Spleen (tissue), 11 donors: Measurements from ENCODE around the gene GPR139. TPM values are rescaled to one million over a fixed set of nuclear protein-coding genes. Genes with fewer than 3 reads are reported as not detected.

Experiments used
- DNase-seq: peaks from one replicate; pipeline ENCODE4 v3.0.0-alpha.2; 2020
- H3K27ac ChIP-seq, 8 donors: fragments of 200-600 bp; sonication (generic) in 7 of 8; 1 replicate in 4 of 8; 2 replicates in 4 of 8; pipeline versions ENCODE4 v1.5.0 to v1.8.0; 2016 to 2021; ENCODE audit warnings: inconsistent platforms in 4 of 8, mild to moderate bottlenecking in 4 of 8, moderate library complexity in 1 of 8
- H3K27me3 ChIP-seq, 7 donors: fragments of 200-600 bp; sonication (generic) in 6 of 7; replicated peaks in 1 of 7; 1 replicate in 4 of 7; 2 replicates in 3 of 7; pipeline versions ENCODE4 v1.5.0 to v1.8.0; 2016 to 2021; ENCODE audit warnings: inconsistent platforms in 3 of 7, mild to moderate bottlenecking in 1 of 7
- H3K36me3 ChIP-seq, 6 donors: fragments of 200-600 bp; sonication (generic) in 5 of 6; 1 replicate in 4 of 6; 2 replicates in 2 of 6; pipeline versions ENCODE4 v1.5.0 to v1.8.0; 2016 to 2021; ENCODE audit warnings: inconsistent platforms in 2 of 6
- H3K4me1 ChIP-seq, 6 donors: fragments of 200-600 bp; sonication (generic) in 5 of 6; 1 replicate in 3 of 6; 2 replicates in 3 of 6; pipeline versions ENCODE4 v1.5.0 to v1.8.0; 2016 to 2021; ENCODE audit warnings: inconsistent platforms in 3 of 6
- H3K4me3 ChIP-seq, 8 donors: fragments of 200-600 bp; sonication (generic) in 7 of 8; 1 replicate in 4 of 8; 2 replicates in 4 of 8; pipeline versions ENCODE4 v1.5.0 to v1.8.0; 2016 to 2021; ENCODE audit warnings: inconsistent platforms in 4 of 8, mild to moderate bottlenecking in 4 of 8, moderate library complexity in 2 of 8
- H3K9me3 ChIP-seq, 8 donors: fragments of 200-600 bp; sonication (generic) in 7 of 8; 1 replicate in 4 of 8; 2 replicates in 4 of 8; pipeline versions ENCODE4 v1.5.0 to v1.8.0; 2016 to 2021; ENCODE audit warnings: inconsistent platforms in 4 of 8
- CTCF ChIP-seq, 11 experiments: fragments of 200-600 bp in 7 of 11; fragments of 450-650 bp in 4 of 11; sonication (generic) in 4 of 11; IDR thresholded peaks in 8 of 11; conservative IDR thresholded peaks in 3 of 11; 1 replicate in 7 of 11; 2 replicates in 4 of 11; pipeline versions ENCODE4 v1.4.0 to v1.8.0; 2016 to 2021; ENCODE audit warnings: antibody characterized with exemption in 11 of 11, inconsistent platforms in 4 of 11, mild to moderate bottlenecking in 1 of 11
- POLR2A ChIP-seq, 3 donors: fragments of 450-650 bp; IDR thresholded peaks; one replicate each; pipeline ENCODE4 v1.5.1; 2017; ENCODE audit warnings: antibody characterized with exemption in 3 of 3, mild to moderate bottlenecking in 1 of 3
- POLR2AphosphoS5 ChIP-seq, 3 donors: sonication (generic); formaldehyde crosslinking; IDR thresholded peaks; one replicate each; pipeline ENCODE4 v1.5.1; 2017; ENCODE audit warnings: antibody characterized with exemption in 3 of 3
- WGBS, 5 donors: extraction: QIAGEN DNeasy Blood & Tissue Kit in 3 of 5; methylation state at CpG; one replicate each; pipeline versions ENCODE4 v1.1.5 to v1.1.7; 2013 to 2018; 5-methylcytosine and 5-hydroxymethylcytosine counted together
- intact Hi-C: fragments of 100-400 bp; cut with DNase I; formaldehyde crosslinking; loops from one replicate; pipeline ENCODE4 v1.15.0; 2023; ENCODE audit warnings: low total_unique reads
- polyA plus RNA-seq, 3 donors: library from polyadenylated mRNA; stranded (reverse); fragments of 200-250 nt; gene quantifications; one replicate each; pipeline ENCODE4 v1.2.1, GENCODE V29; 2013
- total RNA-seq, 7 donors: library from RNA; depleted of rRNA in 3 of 7; stranded (reverse); fragments of >200 nt in 3 of 7; fragmentation: NEBNext Ultra II Directional in 4 of 7; extraction: Animal tissue kit (Norgen Biotek cat#: 25700) in 4 of 7; gene quantifications; one replicate each; pipeline versions ENCODE4 v1.1.0 to v1.2.1, GENCODE V29; 2016 to 2021
- donor health status: healthy with polysubstance abuse.
- donor health status: DM: no; HTN: no; CAD: no; lungs with moderate emphysema.
- donor health status: DM: no; HTN: no; CAD: no.
- donor health status: Bipolar disorder and iron deficiency.
- donor health status: healthy.
- donor health status: DM: no; HTN: no; CAD: no.
- donor health status: DM: yes; HTN: yes; CAD: no.

The GPR139 gene
- total and polyA plus RNA-seq, 10 donors: not detected

- no peak overlapping the region for H3K27ac ChIP-seq
- intact Hi-C loops: no loop called here
- 78 to 87% (median 80%) methylated on average over 2 of the region's 2 CpGs for WGBS, 5 donors
These were observed 33.4 kb upstream of the GPR139 start for GRCh38 chr16:20107083-20107482.

DNA sequence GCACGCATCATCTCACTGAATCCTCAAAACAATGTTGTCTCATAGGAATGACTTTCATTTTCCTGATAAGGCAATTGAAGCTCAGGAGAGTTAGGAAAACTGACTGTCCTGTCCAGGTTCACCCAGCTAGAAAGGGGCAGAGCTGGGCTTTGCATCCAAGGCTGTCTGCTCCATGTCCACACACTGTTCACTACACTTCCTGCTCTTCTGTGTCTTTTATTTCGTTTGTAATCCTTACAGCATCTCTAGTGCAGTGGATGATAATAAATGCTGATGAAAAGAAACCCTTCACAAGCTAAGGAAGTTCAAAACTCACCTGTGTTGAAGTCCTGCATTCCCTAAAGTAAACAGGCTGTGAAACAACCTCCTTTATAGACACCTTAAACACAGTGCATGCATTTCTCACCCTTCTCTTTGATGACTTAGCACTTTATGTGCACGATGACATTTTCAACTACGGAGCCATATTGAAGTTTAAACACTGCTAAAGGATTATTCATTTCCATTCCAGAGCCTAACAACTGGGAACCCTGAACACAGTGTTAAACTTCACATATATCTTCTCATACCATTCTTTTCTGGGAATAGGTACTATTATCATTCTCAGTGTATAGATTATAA, 31.0 kb upstream of the GPR139 start:
- no peak for DNase-seq
- no peaks in the 10 kb centered on the region for H3K4me1 ChIP-seq
- no peaks in the 10 kb centered on the region for H3K27me3 ChIP-seq
- no peak overlapping the region for H3K4me3 ChIP-seq
- intact Hi-C loops: no loop called here
- TF ChIP-seq CTCF (IDR thresholded peaks at IDR 0.05 in 8 of 11, conservative IDR thresholded peaks at IDR 0.05 in 3 of 11) (no peak), POLR2AphosphoS5 (IDR thresholded peaks at IDR 0.05) (no peak), POLR2A (IDR thresholded peaks at IDR 0.05) (no peak)
- no peak overlapping the region for H3K27ac ChIP-seq
- H3K36me3 ChIP-seq: no peaks in the 10 kb centered on the region
- no peaks in the 10 kb centered on the region for H3K9me3 ChIP-seq
- WGBS, 5 donors: 66 to 79% (median 74%) methylated on average over 4 of the region's 4 CpGs

More at GRCh38 chr16:20107083-20107482, 33.4 kb upstream of the GPR139 start:
- H3K4me1 ChIP-seq: no peaks in the 10 kb centered on the region
- no peak overlapping the region for H3K4me3 ChIP-seq
- DNase-seq: no peak
- H3K36me3 ChIP-seq: no peaks in the 10 kb centered on the region
- TF ChIP-seq CTCF (IDR thresholded peaks at IDR 0.05 in 8 of 11, conservative IDR thresholded peaks at IDR 0.05 in 3 of 11): no peak
- TF ChIP-seq POLR2A (IDR thresholded peaks at IDR 0.05): no peak
- TF ChIP-seq POLR2AphosphoS5 (IDR thresholded peaks at IDR 0.05): no peak
- H3K27me3 ChIP-seq: no peaks in the 10 kb centered on the region
- no peaks in the 10 kb centered on the region for H3K9me3 ChIP-seq

- Histone ChIP-seq H3K9me3 (peaks cover 0 to 3% (median 0%) of the 10 kb centered on the region in 8 donors), H3K27me3 (no peaks in the 10 kb centered on the region), H3K4me1 (no peaks in the 10 kb centered on the region), H3K27ac (no peak overlapping the region), H3K36me3 (no peaks in the 10 kb centered on the region), H3K4me3 (no peak overlapping the region)
- DNase-seq: no peak
- intact Hi-C loops: no loop called here
- TF ChIP-seq POLR2A (IDR thresholded peaks at IDR 0.05): no peak
- TF ChIP-seq CTCF (IDR thresholded peaks at IDR 0.05 in 8 of 11, conservative IDR thresholded peaks at IDR 0.05 in 3 of 11): no peak
- no peak for TF ChIP-seq POLR2AphosphoS5 (IDR thresholded peaks at IDR 0.05)
- 47 to 68% (median 67%) methylated on average over 1 of the region's 1 CpG for WGBS, 5 donors
These were observed 28.8 kb upstream of the GPR139 start for GRCh38 chr16:20102521-20102920.

- TF ChIP-seq POLR2A (IDR thresholded peaks at IDR 0.05) (no peak), CTCF (IDR thresholded peaks at IDR 0.05 in 8 of 11, conservative IDR thresholded peaks at IDR 0.05 in 3 of 11) (no peak), POLR2AphosphoS5 (IDR thresholded peaks at IDR 0.05) (no peak)
- Histone ChIP-seq H3K36me3 (no peaks in the 10 kb centered on the region), H3K27ac (no peak overlapping the region), H3K4me1 (no peaks in the 10 kb centered on the region), H3K27me3 (no peaks in the 10 kb centered on the region), H3K9me3 (peaks cover 0 to 3% (median 0%) of the 10 kb centered on the region in 8 donors), H3K4me3 (no peak overlapping the region)
- DNase-seq: no peak
- WGBS, 5 donors: 55 to 88% (median 62%) methylated on average over 2 of the region's 2 CpGs
- intact Hi-C loops: no loop called here
These were observed 28.3 kb upstream of the GPR139 start for GRCh38 chr16:20102021-20102420.
